OCI-LY7 (cell line): ENCODE measurements around the gene GRIP1. TPM values are rescaled to one million over a fixed set of nuclear protein-coding genes. Genes with fewer than 3 reads are reported as not detected.

Experiments used
- BruUV-seq: library from RNA; stranded (reverse); fragments of 400-500 nt; replicated peaks from 2 replicates; lab custom pipeline; 2021; lab: Mats Ljungman, UMichigan
- CTCF ChIA-PET: fragments of 300-600 bp; sonication (Branson Sonifier 250); formaldehyde crosslinking; loops from one replicate; lab custom pipeline; 2022; ENCODE audit warnings: antibody characterized with exemption; ENCODE audit not compliant: unreplicated experiment; lab: Charles Lee
- POLR2A ChIA-PET: fragments of 300-600 bp; sonication (Branson Sonifier 250); formaldehyde crosslinking; loops from one replicate; lab custom pipeline; 2022; ENCODE audit warnings: antibody characterized with exemption; lab: Charles Lee
- DNase-seq: peaks from one replicate; pipeline ENCODE4 v3.0.0-alpha.2; 2015; ENCODE audit warnings: low spot score
- H2AFZ ChIP-seq: fragments of 200-600 bp; sonication (generic), shearing (Covaris generic); 2 replicates; pipeline ENCODE4 v1.6.1; 2014; ENCODE audit warnings: mild to moderate bottlenecking, antibody characterized with exemption, low read length, moderate library complexity
- H3K27ac ChIP-seq: fragments of 200-600 bp; sonication (generic); 2 replicates; pipeline ENCODE4 v1.5.1; 2014; ENCODE audit warnings: mixed run types, low read depth, mild to moderate bottlenecking, moderate library complexity, low read length, inconsistent platforms; ENCODE audit not compliant: poor library complexity, severe bottlenecking
- H3K36me3 ChIP-seq: fragments of 200-600 bp; sonication (generic); 2 replicates; pipeline ENCODE4 v1.6.1; 2014; ENCODE audit warnings: mild to moderate bottlenecking, antibody characterized with exemption, low read length, moderate library complexity, mixed read lengths; ENCODE audit not compliant: insufficient read depth
- H3K4me1 ChIP-seq: fragments of 200-600 bp; sonication (generic); 2 replicates; pipeline ENCODE4 v1.5.1; 2014; ENCODE audit warnings: mild to moderate bottlenecking, low read length; ENCODE audit not compliant: insufficient read depth, poor library complexity, severe bottlenecking
- H3K4me2 ChIP-seq: fragments of 200-600 bp; sonication (generic); 2 replicates; pipeline ENCODE4 v1.6.1; 2014; ENCODE audit warnings: mild to moderate bottlenecking, low read length
- H3K4me3 ChIP-seq: fragments of 200-600 bp; sonication (generic); 2 replicates; pipeline ENCODE4 v1.5.1; 2014; ENCODE audit warnings: mild to moderate bottlenecking, low read depth, low read length; ENCODE audit not compliant: poor library complexity, severe bottlenecking
- H3K79me2 ChIP-seq: fragments of 200-600 bp; sonication (generic); 2 replicates; pipeline ENCODE4 v1.6.1; 2016; ENCODE audit warnings: low read depth, mild to moderate bottlenecking, low read length, moderate library complexity, mixed read lengths; ENCODE audit not compliant: insufficient read depth
- H3K9me2 ChIP-seq: fragments of 200-600 bp; sonication (generic); 2 replicates; pipeline ENCODE4 v1.6.1; 2016; ENCODE audit warnings: mild to moderate bottlenecking, low read length, mixed read lengths; ENCODE audit not compliant: insufficient read depth
- H3K9me3 ChIP-seq: fragments of 200-600 bp; sonication (generic); 2 replicates; pipeline ENCODE4 v1.6.1; 2014; ENCODE audit warnings: mild to moderate bottlenecking, mixed run types, low read length, mixed read lengths
- H4K20me1 ChIP-seq: fragments of 200-600 bp; sonication (generic); 2 replicates; pipeline ENCODE4 v1.6.1; 2014; ENCODE audit warnings: mild to moderate bottlenecking, antibody characterized with exemption, low read length, moderate library complexity, mixed read lengths; ENCODE audit not compliant: insufficient read depth
- EZH2phosphoT487 ChIP-seq: fragments of 200-600 bp; sonication (generic); IDR thresholded peaks from 2 replicates; pipeline ENCODE4 v1.6.1; 2018; ENCODE audit warnings: low read depth, borderline replicate concordance, mild to moderate bottlenecking, mixed run types, antibody characterized with exemption, low read length, moderate library complexity, mixed read lengths
- intact Hi-C: fragments of 100-400 bp; cut with micrococcal nuclease; formaldehyde crosslinking; loops from one replicate; pipeline ENCODE4 v1.10.0; 2022; ENCODE audit not compliant: unreplicated experiment
- total RNA-seq, 2 experiments: library from RNA; depleted of rRNA in 1 of 2; stranded (reverse); fragments of >200 nt in 1 of 2; shearing (Covaris generic) in 1 of 2; gene quantifications; 2 replicates each; pipeline ENCODE4 v1.2.3, GENCODE V29; 2014 to 2022
- TF ChIP-seq, protein P1 (sequence below): fragments of 200-600 bp; sonication (generic); conservative IDR thresholded peaks from 2 replicates; pipeline ENCODE4 v1.5.1; 2014; ENCODE audit warnings: mild to moderate bottlenecking, antibody characterized with exemption, low read length, moderate library complexity, mixed read lengths

Gene GRIP1
- total RNA-seq, 2 experiments from 2014 or later, result 4.1 to 7.6 TPM

DNA sequence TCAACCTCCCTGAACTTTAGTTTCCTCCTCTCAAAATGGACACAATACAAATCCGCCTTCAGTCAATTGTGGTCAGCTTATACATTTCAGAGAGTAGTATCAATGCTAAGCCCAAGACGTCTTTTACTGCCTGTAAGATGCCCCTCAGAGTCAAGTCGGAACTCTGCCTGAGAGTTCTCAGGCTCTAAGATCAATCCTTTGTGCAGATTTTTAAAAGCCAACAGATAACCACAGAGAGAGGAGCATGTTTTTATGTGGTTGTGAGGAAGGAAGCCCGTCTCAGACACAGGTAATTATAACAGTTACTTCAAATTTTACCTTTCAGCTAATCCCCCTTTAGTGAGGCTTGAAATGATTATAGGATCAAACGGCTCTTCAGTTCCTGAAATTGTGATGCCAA lies 285.0 kb downstream of the GRIP1 start:
- CTCF ChIA-PET, result interaction anchor here (0.6 kb wide), 1 partner anchor 82 kb away, joined by 3 read pairs; no protein-coding TSS in a partner anchor

DNA sequence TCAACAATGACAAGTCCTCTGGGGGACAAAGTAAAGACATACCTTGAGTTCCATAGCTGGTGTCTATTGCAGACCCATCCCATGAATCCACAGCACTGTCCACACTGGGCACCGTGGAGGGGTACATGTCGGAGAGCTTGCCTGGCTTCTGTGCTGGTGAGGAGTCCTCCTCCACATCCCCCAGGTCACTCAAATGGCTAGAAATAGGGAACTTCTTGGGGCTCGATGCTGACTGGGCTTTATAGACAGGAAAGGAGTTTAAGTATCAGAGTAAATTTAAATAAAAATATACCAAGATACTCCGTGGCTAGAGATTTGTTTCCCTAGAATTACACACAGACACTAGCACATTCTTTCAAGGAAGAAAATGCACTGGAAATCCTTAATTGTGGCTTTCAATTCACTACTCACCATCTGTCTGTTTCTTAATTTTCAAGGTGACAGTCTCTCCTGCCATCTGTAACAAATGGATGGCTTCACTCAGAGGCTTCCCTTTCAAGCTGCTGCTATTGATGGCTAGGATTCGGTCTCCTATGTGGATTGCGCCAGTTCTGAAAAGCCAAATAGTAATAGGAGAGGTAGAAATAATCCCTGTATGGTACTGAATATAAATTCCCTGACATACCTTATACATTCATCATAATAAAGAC lies 286.5 kb downstream of the GRIP1 start:
- TF ChIP-seq, protein P1, sequence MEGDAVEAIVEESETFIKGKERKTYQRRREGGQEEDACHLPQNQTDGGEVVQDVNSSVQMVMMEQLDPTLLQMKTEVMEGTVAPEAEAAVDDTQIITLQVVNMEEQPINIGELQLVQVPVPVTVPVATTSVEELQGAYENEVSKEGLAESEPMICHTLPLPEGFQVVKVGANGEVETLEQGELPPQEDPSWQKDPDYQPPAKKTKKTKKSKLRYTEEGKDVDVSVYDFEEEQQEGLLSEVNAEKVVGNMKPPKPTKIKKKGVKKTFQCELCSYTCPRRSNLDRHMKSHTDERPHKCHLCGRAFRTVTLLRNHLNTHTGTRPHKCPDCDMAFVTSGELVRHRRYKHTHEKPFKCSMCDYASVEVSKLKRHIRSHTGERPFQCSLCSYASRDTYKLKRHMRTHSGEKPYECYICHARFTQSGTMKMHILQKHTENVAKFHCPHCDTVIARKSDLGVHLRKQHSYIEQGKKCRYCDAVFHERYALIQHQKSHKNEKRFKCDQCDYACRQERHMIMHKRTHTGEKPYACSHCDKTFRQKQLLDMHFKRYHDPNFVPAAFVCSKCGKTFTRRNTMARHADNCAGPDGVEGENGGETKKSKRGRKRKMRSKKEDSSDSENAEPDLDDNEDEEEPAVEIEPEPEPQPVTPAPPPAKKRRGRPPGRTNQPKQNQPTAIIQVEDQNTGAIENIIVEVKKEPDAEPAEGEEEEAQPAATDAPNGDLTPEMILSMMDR, result no peak
- TF ChIP-seq EZH2phosphoT487, result no peak
- Histone ChIP-seq H3K36me3 (no peaks in the 10 kb centered on the region), H3K4me3 (no peak overlapping the region), H3K79me2 (no peaks in the 10 kb centered on the region), H4K20me1 (no peaks in the 10 kb centered on the region), H3K27ac (no peak overlapping the region), H3K9me2 (no peaks in the 10 kb centered on the region), H3K4me1 (no peaks in the 10 kb centered on the region), H3K4me2 (no peak overlapping the region), H2AFZ (no peak overlapping the region), H3K9me3 (no peaks in the 10 kb centered on the region)
- POLR2A ChIA-PET, result interaction anchor here (0.6 to 1.6 kb wide), 4 partner anchors 8 to 353 kb away, joined by 3 to 4 read pairs (median 4); no protein-coding TSS in a partner anchor
- no peak for DNase-seq
- BruUV-seq, result no TSS peak
- CTCF ChIA-PET, result no interaction called here
- intact Hi-C loops, result no loop called here

More for the DNA sequence above, 285.0 kb downstream of the GRIP1 start:
- Histone ChIP-seq H3K27ac (no peak overlapping the region), H3K79me2 (no peaks in the 10 kb centered on the region), H3K9me2 (no peaks in the 10 kb centered on the region), H3K9me3 (no peaks in the 10 kb centered on the region), H4K20me1 (no peaks in the 10 kb centered on the region), H3K4me1 (no peaks in the 10 kb centered on the region), H2AFZ (no peak overlapping the region), H3K4me3 (no peak overlapping the region), H3K4me2 (no peak overlapping the region), H3K36me3 (no peaks in the 10 kb centered on the region)
- POLR2A ChIA-PET, result interaction anchor here (0.7 to 1.4 kb wide), 5 partner anchors 10 to 271 kb away, joined by 3 to 4 read pairs (median 4); no protein-coding TSS in a partner anchor
- BruUV-seq, result no TSS peak
- no peak for TF ChIP-seq EZH2phosphoT487
- TF ChIP-seq, protein P1, result no peak
- DNase-seq, result no peak
- intact Hi-C loops, result no loop called here

DNA sequence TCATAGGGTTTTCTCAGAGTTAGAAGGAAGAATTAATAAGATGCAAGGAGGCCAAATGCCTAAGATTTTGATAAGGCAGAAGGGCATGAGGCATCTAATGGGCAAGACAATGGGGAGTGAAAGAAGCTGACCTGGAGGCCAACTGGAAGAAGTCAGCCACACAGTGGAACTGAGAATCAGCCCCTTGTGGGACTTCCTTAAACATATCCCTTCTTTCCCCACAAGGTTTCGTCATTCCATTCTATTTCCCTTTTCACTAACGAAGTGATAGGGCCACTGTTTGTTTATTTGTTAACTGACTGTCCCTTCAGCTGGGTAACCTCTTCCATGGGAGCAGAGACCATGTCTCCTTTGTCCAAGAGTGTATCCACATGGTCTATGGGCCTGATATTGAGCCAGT lies 290.4 kb downstream of the GRIP1 start:
- POLR2A ChIA-PET, result interaction anchor here (0.6 to 1.2 kb wide), 4 partner anchors 12 to 316 kb away, joined by 3 to 5 read pairs (median 4); no protein-coding TSS in a partner anchor
- no peak overlapping the region for H3K4me3 ChIP-seq
- intact Hi-C loops, result no loop called here
- H4K20me1 ChIP-seq, result no peaks in the 10 kb centered on the region
- BruUV-seq, result no TSS peak
- H3K9me2 ChIP-seq, result no peaks in the 10 kb centered on the region
- no peak overlapping the region for H3K27ac ChIP-seq
- no peak for DNase-seq
- CTCF ChIA-PET, result interaction anchor here (1.3 kb wide), 1 partner anchor 10 kb away, joined by 3 read pairs; no protein-coding TSS in a partner anchor
- TF ChIP-seq EZH2phosphoT487, result no peak
- TF ChIP-seq, protein P1, result no peak
- peak overlapping the region; percentile 12; the same call in 1 of the 2 replicates for H2AFZ ChIP-seq
- no peaks in the 10 kb centered on the region for H3K9me3 ChIP-seq
- no peaks in the 10 kb centered on the region for H3K36me3 ChIP-seq
- no peak overlapping the region for H3K4me2 ChIP-seq
- no peaks in the 10 kb centered on the region for H3K4me1 ChIP-seq
- H3K79me2 ChIP-seq, result no peaks in the 10 kb centered on the region
